Measurements from ENCODE around the gene AKAP13. TPM values are rescaled to one million over a fixed set of nuclear protein-coding genes. Genes with fewer than 3 reads are reported as not detected.

The AKAP13 gene
- polyA plus RNA-seq, 1 donor from 2014 or later: 10.0 TPM

- no peaks in the 10 kb centered on the region for H3K27me3 ChIP-seq (ENCODE audit: insufficient read depth, low read depth, low read length)
- H4K20me1 ChIP-seq (ENCODE audit: insufficient read depth): peaks cover 4% of the 10 kb centered on the region
- H3K4me3 ChIP-seq (ENCODE audit: low read length): no peak overlapping the region
- peaks cover 4% of the 10 kb centered on the region for H3K9me3 ChIP-seq (ENCODE audit: low read length)
- no peaks in the 10 kb centered on the region for H3K9me2 ChIP-seq (ENCODE audit: insufficient read depth, low read length)
- peaks cover 54% of the 10 kb centered on the region for H3K79me2 ChIP-seq (replicated peaks; ENCODE audit: insufficient read depth, low read length)
- H3F3A ChIP-seq (ENCODE audit: insufficient read depth, low read length, poor library complexity, severe bottlenecking): no peaks in the 10 kb centered on the region
- peaks cover 2% of the 10 kb centered on the region for H3K36me3 ChIP-seq (ENCODE audit: insufficient read depth, low read length)
- no peak overlapping the region for H3K9ac ChIP-seq (ENCODE audit: low read length)
- no peak overlapping the region for H2AFZ ChIP-seq (ENCODE audit: low read depth, low read length)
- H3K4me2 ChIP-seq (ENCODE audit: low read length): no peak overlapping the region
- no peak overlapping the region for H3K27ac ChIP-seq (ENCODE audit: low read length)
- no peak for TF ChIP-seq RAD21 (conservative IDR thresholded peaks at IDR 0.05)
Observed at GRCh38 chr15:85773970-85774369, 393.6 kb downstream of the AKAP13 start.

GRCh38 chr15:85777250-85778106 lies 397.1 kb downstream of the AKAP13 start:
- no peak overlapping the region for H2AFZ ChIP-seq (ENCODE audit: low read depth, low read length)
- TF ChIP-seq POLR2AphosphoS5 (IDR thresholded peaks at IDR 0.05) (no peak), EP300 (conservative IDR thresholded peaks at IDR 0.05; ENCODE audit: poor library complexity, severe bottlenecking) (no peak), MXI1 (conservative IDR thresholded peaks at IDR 0.05; ENCODE audit: poor library complexity, severe bottlenecking) (no peak), TAF1 (IDR thresholded peaks at IDR 0.05; ENCODE audit: low read depth) (no peak), EZH2 (IDR thresholded peaks at IDR 0.05; ENCODE audit: borderline replicate concordance, insufficient read depth, low read length, poor library complexity, severe bottlenecking) (no peak), REST (IDR thresholded peaks at IDR 0.05; ENCODE audit: borderline replicate concordance) (no peak), SMC3 (conservative IDR thresholded peaks at IDR 0.05; ENCODE audit: poor library complexity) (no peak), RAD21 (conservative IDR thresholded peaks at IDR 0.05) (no peak), CTCF (IDR thresholded peaks at IDR 0.05; ENCODE audit: poor library complexity, severe bottlenecking) (no peak)
- no peak overlapping the region for H3K4me2 ChIP-seq (ENCODE audit: low read length)
- H3K36me3 ChIP-seq (ENCODE audit: insufficient read depth, low read length): no peaks in the 10 kb centered on the region
- H3K27ac ChIP-seq (ENCODE audit: low read length): no peak overlapping the region
- H3K9ac ChIP-seq (ENCODE audit: low read length): no peak overlapping the region
- no peaks in the 10 kb centered on the region for H3F3A ChIP-seq (ENCODE audit: insufficient read depth, low read length, poor library complexity, severe bottlenecking)
- H3K9me3 ChIP-seq (ENCODE audit: low read length): no peaks in the 10 kb centered on the region
- H3K27me3 ChIP-seq (ENCODE audit: insufficient read depth, low read depth, low read length): no peaks in the 10 kb centered on the region
- H3K9me2 ChIP-seq (ENCODE audit: insufficient read depth, low read length): no peaks in the 10 kb centered on the region
- H3K4me3 ChIP-seq (ENCODE audit: low read length): no peak overlapping the region
- H3K79me2 ChIP-seq (replicated peaks; ENCODE audit: insufficient read depth, low read length): peaks cover 69% of the 10 kb centered on the region
- peaks cover 4% of the 10 kb centered on the region for H4K20me1 ChIP-seq (ENCODE audit: insufficient read depth)

Measured in neural cell (in vitro differentiated cells).